ENCODE data around the gene ARFGAP2.

DNA sequence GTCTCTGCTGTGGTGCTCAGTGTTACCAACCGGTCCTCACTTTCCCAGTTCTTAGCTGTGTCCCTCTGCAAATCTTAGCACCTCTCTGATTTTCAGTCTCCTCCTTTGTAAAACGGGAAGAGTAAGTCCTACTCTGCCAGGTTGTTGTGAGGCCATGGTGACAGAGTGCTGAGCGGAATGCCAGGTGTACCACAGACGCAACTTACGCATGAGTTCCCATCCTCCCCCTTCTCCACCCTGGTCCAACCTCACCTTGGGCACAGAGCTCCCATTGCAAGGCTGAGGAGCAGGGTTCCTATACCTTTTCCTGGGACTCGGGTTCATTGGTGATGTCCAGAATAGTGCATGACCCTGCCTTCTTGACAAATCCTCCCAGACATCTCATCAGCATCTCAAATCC, 30.8 kb upstream of the ARFGAP2 start:
- TF ChIP-seq, protein P1, sequence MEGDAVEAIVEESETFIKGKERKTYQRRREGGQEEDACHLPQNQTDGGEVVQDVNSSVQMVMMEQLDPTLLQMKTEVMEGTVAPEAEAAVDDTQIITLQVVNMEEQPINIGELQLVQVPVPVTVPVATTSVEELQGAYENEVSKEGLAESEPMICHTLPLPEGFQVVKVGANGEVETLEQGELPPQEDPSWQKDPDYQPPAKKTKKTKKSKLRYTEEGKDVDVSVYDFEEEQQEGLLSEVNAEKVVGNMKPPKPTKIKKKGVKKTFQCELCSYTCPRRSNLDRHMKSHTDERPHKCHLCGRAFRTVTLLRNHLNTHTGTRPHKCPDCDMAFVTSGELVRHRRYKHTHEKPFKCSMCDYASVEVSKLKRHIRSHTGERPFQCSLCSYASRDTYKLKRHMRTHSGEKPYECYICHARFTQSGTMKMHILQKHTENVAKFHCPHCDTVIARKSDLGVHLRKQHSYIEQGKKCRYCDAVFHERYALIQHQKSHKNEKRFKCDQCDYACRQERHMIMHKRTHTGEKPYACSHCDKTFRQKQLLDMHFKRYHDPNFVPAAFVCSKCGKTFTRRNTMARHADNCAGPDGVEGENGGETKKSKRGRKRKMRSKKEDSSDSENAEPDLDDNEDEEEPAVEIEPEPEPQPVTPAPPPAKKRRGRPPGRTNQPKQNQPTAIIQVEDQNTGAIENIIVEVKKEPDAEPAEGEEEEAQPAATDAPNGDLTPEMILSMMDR (IDR thresholded peaks at IDR 0.05; ENCODE audit: borderline replicate concordance, extremely low read depth, low read length, poor library complexity, severe bottlenecking): no peak
- no peak for TF ChIP-seq EZH2 (IDR thresholded peaks at IDR 0.05; ENCODE audit: borderline replicate concordance, low read depth, low read length, severe bottlenecking)

Data from DND-41 (cell line).